Measurements from ENCODE around the gene SMLR1.
"Not testable (repeated sequence)": the region's sequence is repeated elsewhere in the genome, so short reads cannot be mapped to it uniquely, and the experiment has no call there.

Gene SMLR1

GRCh38 chr6:130827247-130828149 is at the start of gene SMLR1:
TSS of gene SMLR1 (plus strand) at chr6:130827406. CDS start at chr6:130827414, 8 bp downstream.
- DNase-seq, result no peak

GRCh38 chr6:130778946-130779657 is 48.1 kb upstream of the SMLR1 start:
- no peak for DNase-seq

- no peak for DNase-seq
Observed at GRCh38 chr6:130779658-130780033, 47.6 kb upstream of the SMLR1 start.

- no peak for DNase-seq
Observed at GRCh38 chr6:130780122-130780521, 47.1 kb upstream of the SMLR1 start.

GRCh38 chr6:130781557-130781956 is 45.6 kb upstream of the SMLR1 start:
- DNase-seq, result no peak

GRCh38 chr6:130783416-130784107 is 43.6 kb upstream of the SMLR1 start:
- DNase-seq, result no peak

- DNase-seq, result no peak
Observed at GRCh38 chr6:130787726-130788500, 39.3 kb upstream of the SMLR1 start.

GRCh38 chr6:130788954-130789353 is 38.3 kb upstream of the SMLR1 start:
- DNase-seq, result no peak

- no peak for DNase-seq
Observed at GRCh38 chr6:130794010-130794697, 33.1 kb upstream of the SMLR1 start.

GRCh38 chr6:130794738-130795137 is 32.5 kb upstream of the SMLR1 start:
- no peak for DNase-seq

GRCh38 chr6:130796313-130796905 is 30.8 kb upstream of the SMLR1 start:
- DNase-seq, result no peak

- no peak for DNase-seq
Observed at GRCh38 chr6:130797061-130797460, 30.1 kb upstream of the SMLR1 start.

- not testable (repeated sequence) for DNase-seq
Observed at GRCh38 chr6:130801368-130801767, 25.8 kb upstream of the SMLR1 start.

GRCh38 chr6:130810307-130811030 is 16.7 kb upstream of the SMLR1 start:
- no peak for DNase-seq

- DNase-seq, result no peak
Observed at GRCh38 chr6:130811932-130812331, 15.3 kb upstream of the SMLR1 start.

GRCh38 chr6:130814506-130814905 is 12.7 kb upstream of the SMLR1 start:
- no peak for DNase-seq

- no peak for DNase-seq
Observed at GRCh38 chr6:130815200-130816071, 11.8 kb upstream of the SMLR1 start.

GRCh38 chr6:130822736-130823135 is 4.5 kb upstream of the SMLR1 start:
- DNase-seq, result no peak

GRCh38 chr6:130824978-130825694 is 2.1 kb upstream of the SMLR1 start:
- no peak for DNase-seq
